ENCODE results near the gene DLG1.

The DLG1 gene

GRCh38 chr3:197027896-197028727 lies 270.3 kb downstream of the DLG1 start:
- H3K27me3 Mint-ChIP-seq: peaks cover 2% of the 10 kb centered on the region
- H3K4me1 Mint-ChIP-seq: peaks cover 8% of the 10 kb centered on the region
- no peak overlapping the region for H3K27ac Mint-ChIP-seq
- no peaks in the 10 kb centered on the region for H3K9me3 Mint-ChIP-seq
- H3K36me3 Mint-ChIP-seq: no peaks in the 10 kb centered on the region
- peak overlapping the region; percentile 54 for H3K4me3 Mint-ChIP-seq

- peaks cover 2% of the 10 kb centered on the region for H3K27me3 Mint-ChIP-seq
- H3K9me3 Mint-ChIP-seq: no peaks in the 10 kb centered on the region
- H3K4me3 Mint-ChIP-seq: no peak overlapping the region
- no peak overlapping the region for H3K27ac Mint-ChIP-seq
- H3K36me3 Mint-ChIP-seq: no peaks in the 10 kb centered on the region
- peaks cover 9% of the 10 kb centered on the region for H3K4me1 Mint-ChIP-seq
Observed at GRCh38 chr3:197027151-197027895, 271.1 kb downstream of the DLG1 start.

GRCh38 chr3:197026481-197026866 lies 271.9 kb downstream of the DLG1 start:
- no peaks in the 10 kb centered on the region for H3K9me3 Mint-ChIP-seq
- H3K36me3 Mint-ChIP-seq: no peaks in the 10 kb centered on the region
- H3K4me1 Mint-ChIP-seq: peaks cover 9% of the 10 kb centered on the region
- H3K4me3 Mint-ChIP-seq: no peak overlapping the region
- no peak overlapping the region for H3K27ac Mint-ChIP-seq
- H3K27me3 Mint-ChIP-seq: peaks cover 2% of the 10 kb centered on the region

GRCh38 chr3:197025736-197026480 lies 272.5 kb downstream of the DLG1 start:
- Mint-ChIP-seq H3K4me1 (peaks cover 9% of the 10 kb centered on the region), H3K9me3 (no peaks in the 10 kb centered on the region), H3K4me3 (no peak overlapping the region), H3K27me3 (peaks cover 2% of the 10 kb centered on the region), H3K27ac (no peak overlapping the region), H3K36me3 (no peaks in the 10 kb centered on the region)

- Mint-ChIP-seq H3K9me3 (no peaks in the 10 kb centered on the region), H3K27ac (no peak overlapping the region), H3K27me3 (peaks cover 2% of the 10 kb centered on the region), H3K36me3 (no peaks in the 10 kb centered on the region), H3K4me1 (peaks cover 9% of the 10 kb centered on the region), H3K4me3 (no peak overlapping the region)
Observed at GRCh38 chr3:197024881-197025735, 273.3 kb downstream of the DLG1 start.

GRCh38 chr3:197023998-197024651 lies 274.3 kb downstream of the DLG1 start:
- Mint-ChIP-seq H3K36me3 (no peaks in the 10 kb centered on the region), H3K27me3 (peaks cover 2% of the 10 kb centered on the region), H3K27ac (no peak overlapping the region), H3K4me3 (no peak overlapping the region), H3K4me1 (peaks cover 9% of the 10 kb centered on the region), H3K9me3 (no peaks in the 10 kb centered on the region)

- no peak overlapping the region for H3K27ac Mint-ChIP-seq
- no peaks in the 10 kb centered on the region for H3K36me3 Mint-ChIP-seq
Observed at GRCh38 chr3:197023241-197023997, 275.0 kb downstream of the DLG1 start.

GRCh38 chr3:197022405-197023231 lies 275.8 kb downstream of the DLG1 start:
- Mint-ChIP-seq H3K36me3 (no peaks in the 10 kb centered on the region), H3K27ac (no peak overlapping the region), H3K4me3 (no peak overlapping the region), H3K9me3 (no peaks in the 10 kb centered on the region), H3K27me3 (peaks cover 2% of the 10 kb centered on the region), H3K4me1 (peaks cover 9% of the 10 kb centered on the region)

More at GRCh38 chr3:197023241-197023997, 275.0 kb downstream of the DLG1 start:
- Mint-ChIP-seq H3K9me3 (no peaks in the 10 kb centered on the region), H3K4me3 (no peak overlapping the region), H3K27me3 (peaks cover 2% of the 10 kb centered on the region), H3K4me1 (peaks cover 9% of the 10 kb centered on the region)

- Mint-ChIP-seq H3K4me1 (peaks cover 9% of the 10 kb centered on the region), H3K27me3 (peaks cover 2% of the 10 kb centered on the region), H3K27ac (no peak overlapping the region), H3K36me3 (no peaks in the 10 kb centered on the region), H3K9me3 (no peaks in the 10 kb centered on the region), H3K4me3 (no peak overlapping the region)
Observed at GRCh38 chr3:197021729-197022404, 276.5 kb downstream of the DLG1 start.

GRCh38 chr3:197021231-197021630 lies 277.2 kb downstream of the DLG1 start:
- H3K27me3 Mint-ChIP-seq: peaks cover 2% of the 10 kb centered on the region
- H3K9me3 Mint-ChIP-seq: no peaks in the 10 kb centered on the region
- no peaks in the 10 kb centered on the region for H3K36me3 Mint-ChIP-seq
- no peak overlapping the region for H3K27ac Mint-ChIP-seq
- no peak overlapping the region for H3K4me3 Mint-ChIP-seq
- H3K4me1 Mint-ChIP-seq: peaks cover 9% of the 10 kb centered on the region

GRCh38 chr3:197019535-197019934 lies 278.9 kb downstream of the DLG1 start:
- H3K4me3 Mint-ChIP-seq: no peak overlapping the region
- H3K9me3 Mint-ChIP-seq: no peaks in the 10 kb centered on the region
- no peak overlapping the region for H3K27ac Mint-ChIP-seq
- H3K4me1 Mint-ChIP-seq: peaks cover 9% of the 10 kb centered on the region
- no peaks in the 10 kb centered on the region for H3K27me3 Mint-ChIP-seq
- no peaks in the 10 kb centered on the region for H3K36me3 Mint-ChIP-seq

- Mint-ChIP-seq H3K27me3 (no peaks in the 10 kb centered on the region), H3K4me1 (peaks cover 9% of the 10 kb centered on the region), H3K36me3 (no peaks in the 10 kb centered on the region), H3K4me3 (no peak overlapping the region), H3K27ac (no peak overlapping the region), H3K9me3 (no peaks in the 10 kb centered on the region)
Observed at GRCh38 chr3:197019021-197019420, 279.4 kb downstream of the DLG1 start.

- Mint-ChIP-seq H3K36me3 (no peaks in the 10 kb centered on the region), H3K4me3 (no peak overlapping the region), H3K9me3 (no peaks in the 10 kb centered on the region), H3K27ac (no peak overlapping the region), H3K27me3 (no peaks in the 10 kb centered on the region), H3K4me1 (no peaks in the 10 kb centered on the region)
Observed at GRCh38 chr3:197017003-197017402, 281.4 kb downstream of the DLG1 start.
